ENCODE data around the gene PATJ.
"Not testable (repeated sequence)": the region's sequence is repeated elsewhere in the genome, so short reads cannot be mapped to it uniquely, and the experiment has no call there.

DNA sequence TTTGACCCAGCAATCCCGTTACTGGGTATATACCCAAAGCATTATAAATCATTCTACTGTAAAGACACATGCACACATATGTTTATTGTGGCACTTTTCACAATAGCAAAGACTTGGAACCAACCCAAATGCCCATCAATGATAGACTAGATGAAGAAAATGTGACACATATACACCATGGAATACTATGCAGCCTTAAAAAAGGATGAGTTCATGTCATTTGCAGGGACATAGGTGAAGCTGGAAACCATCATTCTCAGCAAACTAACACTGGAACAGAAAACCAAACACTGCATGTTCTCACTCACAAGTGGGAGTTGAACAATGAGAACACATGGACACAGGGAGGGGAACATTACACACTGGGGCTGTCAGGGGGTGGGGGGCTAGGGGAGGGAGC is 11.6 kb upstream of the PATJ start:
- TF ChIP-seq, protein P1, sequence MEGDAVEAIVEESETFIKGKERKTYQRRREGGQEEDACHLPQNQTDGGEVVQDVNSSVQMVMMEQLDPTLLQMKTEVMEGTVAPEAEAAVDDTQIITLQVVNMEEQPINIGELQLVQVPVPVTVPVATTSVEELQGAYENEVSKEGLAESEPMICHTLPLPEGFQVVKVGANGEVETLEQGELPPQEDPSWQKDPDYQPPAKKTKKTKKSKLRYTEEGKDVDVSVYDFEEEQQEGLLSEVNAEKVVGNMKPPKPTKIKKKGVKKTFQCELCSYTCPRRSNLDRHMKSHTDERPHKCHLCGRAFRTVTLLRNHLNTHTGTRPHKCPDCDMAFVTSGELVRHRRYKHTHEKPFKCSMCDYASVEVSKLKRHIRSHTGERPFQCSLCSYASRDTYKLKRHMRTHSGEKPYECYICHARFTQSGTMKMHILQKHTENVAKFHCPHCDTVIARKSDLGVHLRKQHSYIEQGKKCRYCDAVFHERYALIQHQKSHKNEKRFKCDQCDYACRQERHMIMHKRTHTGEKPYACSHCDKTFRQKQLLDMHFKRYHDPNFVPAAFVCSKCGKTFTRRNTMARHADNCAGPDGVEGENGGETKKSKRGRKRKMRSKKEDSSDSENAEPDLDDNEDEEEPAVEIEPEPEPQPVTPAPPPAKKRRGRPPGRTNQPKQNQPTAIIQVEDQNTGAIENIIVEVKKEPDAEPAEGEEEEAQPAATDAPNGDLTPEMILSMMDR (optimal IDR thresholded peaks at IDR 0.05 in 1 of 3, IDR thresholded peaks at IDR 0.05 in 1 of 3, conservative IDR thresholded peaks at IDR 0.05 in 1 of 3; ENCODE audit: extremely low read depth in 1 of 3, insufficient read depth in 2 of 3, low read length in 3 of 3), result not testable (repeated sequence)
- TF ChIP-seq EZH2 (IDR thresholded peaks at IDR 0.05; ENCODE audit: low read length), result not testable (repeated sequence)

Measured in keratinocyte (primary cell).